H9 (cell line): ENCODE measurements around the gene CHRNA10. TPM values are rescaled to one million over a fixed set of nuclear protein-coding genes. Genes with fewer than 3 reads are reported as not detected.
A peak's percentile ranks its signal among the peaks of the same experiment; 100 is the strongest.

Source experiments
- DNase-seq: peaks from one replicate; pipeline ENCODE4 v3.0.0-alpha.2; 2017
- H2AFZ ChIP-seq: one replicate; pipeline ENCODE4 v1.6.1; 2013; ENCODE audit warnings: mild to moderate bottlenecking, low read length, control low read depth, moderate library complexity
- H2AK5ac ChIP-seq: 2 replicates; pipeline ENCODE4 v1.6.1; 2013; ENCODE audit warnings: low read length, control low read depth, mixed read lengths; ENCODE audit not compliant: insufficient read length
- H2BK120ac ChIP-seq: one replicate; pipeline ENCODE4 v1.6.1; 2013; ENCODE audit warnings: low read depth, mild to moderate bottlenecking, low read length, control low read depth, inconsistent platforms; ENCODE audit not compliant: poor library complexity, severe bottlenecking
- H2BK12ac ChIP-seq: 2 replicates; pipeline ENCODE4 v1.6.1; 2013; ENCODE audit warnings: low read length, control low read depth, mixed read lengths, low read depth; ENCODE audit not compliant: insufficient read length
- H2BK15ac ChIP-seq: 2 replicates; pipeline ENCODE4 v1.6.1; 2013; ENCODE audit warnings: low read depth, low read length, control low read depth
- H2BK20ac ChIP-seq: one replicate; pipeline ENCODE4 v1.6.1; 2013; ENCODE audit warnings: low read depth, mild to moderate bottlenecking, low read length, control low read depth, inconsistent platforms; ENCODE audit not compliant: poor library complexity, severe bottlenecking
- H2BK5ac ChIP-seq: 2 replicates; pipeline ENCODE4 v1.6.1; 2013; ENCODE audit warnings: low read length, control low read depth, mixed read lengths; ENCODE audit not compliant: insufficient read length
- H3K14ac ChIP-seq: 2 replicates; pipeline ENCODE4 v1.6.1; 2013; ENCODE audit warnings: low read length, control low read depth; ENCODE audit not compliant: insufficient read depth
- H3K18ac ChIP-seq: 2 replicates; pipeline ENCODE4 v1.6.1; 2013; ENCODE audit warnings: low read depth, mild to moderate bottlenecking, mixed read lengths, low read length, control low read depth; ENCODE audit not compliant: insufficient read length
- H3K23ac ChIP-seq: 2 replicates; pipeline ENCODE4 v1.6.1; 2013; ENCODE audit warnings: low read length, control low read depth, mixed read lengths, low read depth; ENCODE audit not compliant: insufficient read length
- H3K23me2 ChIP-seq: 2 replicates; pipeline ENCODE4 v1.6.1; 2013; ENCODE audit warnings: low read depth, mild to moderate bottlenecking, mixed read lengths, low read length, control low read depth; ENCODE audit not compliant: insufficient read length, poor library complexity, severe bottlenecking
- H3K27ac ChIP-seq: 2 replicates; pipeline ENCODE4 v1.5.1; 2013; ENCODE audit warnings: low read length, control low read depth, mixed read lengths, low read depth; ENCODE audit not compliant: insufficient read length
- H3K27me3 ChIP-seq: 2 replicates; pipeline ENCODE4 v1.6.1; 2013; ENCODE audit warnings: low read length, control low read depth, inconsistent platforms; ENCODE audit not compliant: insufficient read depth
- H3K4ac ChIP-seq: 2 replicates; pipeline ENCODE4 v1.6.1; 2013; ENCODE audit warnings: low read depth, mild to moderate bottlenecking, control low read depth, inconsistent platforms, low read length, moderate library complexity
- H3K4me1 ChIP-seq: 2 replicates; pipeline ENCODE4 v1.6.1; 2013; ENCODE audit warnings: low read length, control low read depth, inconsistent platforms; ENCODE audit not compliant: insufficient read depth
- H3K4me2 ChIP-seq: 2 replicates; pipeline ENCODE4 v1.6.1; 2013; ENCODE audit warnings: low read length, control low read depth, mixed read lengths; ENCODE audit not compliant: insufficient read length, insufficient read depth
- H3K56ac ChIP-seq: 2 replicates; pipeline ENCODE4 v1.6.1; 2013; ENCODE audit warnings: low read depth, mild to moderate bottlenecking, mixed read lengths, low read length, control low read depth; ENCODE audit not compliant: insufficient read length
- H3K79me1 ChIP-seq: 2 replicates; pipeline ENCODE4 v1.6.1; 2013; ENCODE audit warnings: low read depth, mild to moderate bottlenecking, moderate library complexity, low read length, control low read depth, inconsistent platforms; ENCODE audit not compliant: insufficient read depth, poor library complexity, severe bottlenecking
- H3K79me2 ChIP-seq: 2 replicates; pipeline ENCODE4 v1.6.1; 2013; ENCODE audit warnings: low read length, control low read depth, inconsistent platforms; ENCODE audit not compliant: insufficient read depth
- H3K9ac ChIP-seq: 2 replicates; pipeline ENCODE4 v1.6.1; 2013; ENCODE audit warnings: low read length, control low read depth, mixed read lengths; ENCODE audit not compliant: insufficient read length; ENCODE audit errors: extremely low read depth
- H3K9me3 ChIP-seq: one replicate; pipeline ENCODE4 v1.6.1; 2013; ENCODE audit warnings: low read depth, low read length, inconsistent platforms; ENCODE audit not compliant: control insufficient read depth
- H3T11ph ChIP-seq: one replicate; pipeline ENCODE4 v1.6.1; 2013; ENCODE audit warnings: mild to moderate bottlenecking, low read length, control low read depth, inconsistent platforms
- H4K20me1 ChIP-seq: one replicate; pipeline ENCODE4 v1.6.1; 2013; ENCODE audit not compliant: control insufficient read depth, insufficient read length, insufficient read depth
- H4K5ac ChIP-seq: 2 replicates; pipeline ENCODE4 v1.6.1; 2013; ENCODE audit warnings: low read depth, mild to moderate bottlenecking, mixed read lengths, low read length, control low read depth; ENCODE audit not compliant: insufficient read length
- H4K8ac ChIP-seq: replicated peaks from 2 replicates; pipeline ENCODE4 v1.6.1; 2013; ENCODE audit warnings: low read length, control low read depth, mixed read lengths, low read depth; ENCODE audit not compliant: insufficient read length
- H4K91ac ChIP-seq: 2 replicates; pipeline ENCODE4 v1.6.1; 2013; ENCODE audit warnings: low read depth, mild to moderate bottlenecking, moderate library complexity, mixed read lengths, low read length, control low read depth; ENCODE audit not compliant: insufficient read length
- H3K27ac Mint-ChIP-seq, 3 experiments: 2 replicates in 2 of 3; 3 replicates in 1 of 3; pipeline ENCODE4 v1.8.0; 2020 to 2021; ENCODE audit warnings: mixed read lengths in 3 of 3, mild to moderate bottlenecking in 1 of 3, moderate library complexity in 1 of 3
- H3K27me3 Mint-ChIP-seq: 2 replicates; pipeline ENCODE4 v1.8.0; 2021; ENCODE audit warnings: low read depth, mild to moderate bottlenecking, moderate library complexity, mixed read lengths
- H3K36me3 Mint-ChIP-seq, 3 experiments: 2 replicates in 2 of 3; 3 replicates in 1 of 3; pipeline ENCODE4 v1.8.0; 2020 to 2021; ENCODE audit warnings: low read depth in 3 of 3, mixed read lengths in 3 of 3; ENCODE audit not compliant: insufficient read depth in 1 of 3
- H3K4me1 Mint-ChIP-seq, 2 experiments: 2 replicates each; pipeline ENCODE4 v1.8.0; 2020; ENCODE audit warnings: mixed read lengths in 2 of 2
- H3K4me3 Mint-ChIP-seq, 2 experiments: 2 replicates in 1 of 2; 3 replicates in 1 of 2; pipeline ENCODE4 v1.8.0; 2020 to 2021; ENCODE audit warnings: mild to moderate bottlenecking in 2 of 2, mixed read lengths in 2 of 2, moderate library complexity in 1 of 2
- H3K9me3 Mint-ChIP-seq, 2 experiments: 2 replicates in 1 of 2; 3 replicates in 1 of 2; pipeline ENCODE4 v1.8.0; 2020; ENCODE audit warnings: mild to moderate bottlenecking in 2 of 2, mixed read lengths in 2 of 2, moderate library complexity in 1 of 2
- WGBS: extraction: QIAGEN DNeasy Blood & Tissue Kit; methylation state at CpG from one replicate; pipeline ENCODE4 v1.1.7; 2013; ENCODE audit warnings: missing lambda C conversion rate, low lambda C conversion rate, mixed read lengths; ENCODE audit not compliant: insufficient read length; ENCODE audit errors: extremely low coverage; 5-methylcytosine and 5-hydroxymethylcytosine counted together
- total RNA-seq: library from RNA; stranded (reverse); gene quantifications from 2 replicates; pipeline ENCODE4 v1.2.1, GENCODE V29; 2021
- TF ChIP-seq, protein P1 (sequence below): fragments of 200-600 bp; sonication (generic); conservative IDR thresholded peaks from 3 replicates; pipeline ENCODE4 v1.8.0; 2021; ENCODE audit warnings: antibody characterized with exemption, mild to moderate bottlenecking

The CHRNA10 gene
- total RNA-seq, 1 experiment from 2014 or later, result 2.4 TPM

GRCh38 chr11:3615998-3616397, 55.2 kb downstream of the CHRNA10 start:
- no CpG with 5 or more reads among the region's 6 CpGs for WGBS
- Histone ChIP-seq H4K91ac (no peak overlapping the region), H2AK5ac (no peak overlapping the region), H3K4me2 (no peak overlapping the region), H3K23me2 (no peaks in the 10 kb centered on the region), H3K27me3 (no peaks in the 10 kb centered on the region), H2BK15ac (no peak overlapping the region), H4K20me1 (no peaks in the 10 kb centered on the region), H2BK12ac (no peak overlapping the region), H3K14ac (no peak overlapping the region), H2AFZ (no peak overlapping the region), H3K9me3 (no peaks in the 10 kb centered on the region), H4K5ac (no peak overlapping the region), H3T11ph (no peak overlapping the region), H3K9ac (no peak overlapping the region), H2BK5ac (no peak overlapping the region), H3K4me1 (no peaks in the 10 kb centered on the region), H3K27ac (no peak overlapping the region), H3K18ac (peak overlapping the region; percentile 12), H3K56ac (no peak overlapping the region), H2BK20ac (no peak overlapping the region), H2BK120ac (no peak overlapping the region), H3K4ac (no peak overlapping the region), H3K23ac (no peak overlapping the region), H3K79me1 (no peaks in the 10 kb centered on the region), H3K79me2 (no peaks in the 10 kb centered on the region), H4K8ac (no peak overlapping the region)
- H3K4me1 Mint-ChIP-seq, result peaks cover 17 to 18% of the 10 kb centered on the region in 2 experiments
- H3K27ac Mint-ChIP-seq, result peak overlapping the region; percentile 4 to 55 (median 48); a peak in 2 of 7 replicates
- TF ChIP-seq, protein P1, sequence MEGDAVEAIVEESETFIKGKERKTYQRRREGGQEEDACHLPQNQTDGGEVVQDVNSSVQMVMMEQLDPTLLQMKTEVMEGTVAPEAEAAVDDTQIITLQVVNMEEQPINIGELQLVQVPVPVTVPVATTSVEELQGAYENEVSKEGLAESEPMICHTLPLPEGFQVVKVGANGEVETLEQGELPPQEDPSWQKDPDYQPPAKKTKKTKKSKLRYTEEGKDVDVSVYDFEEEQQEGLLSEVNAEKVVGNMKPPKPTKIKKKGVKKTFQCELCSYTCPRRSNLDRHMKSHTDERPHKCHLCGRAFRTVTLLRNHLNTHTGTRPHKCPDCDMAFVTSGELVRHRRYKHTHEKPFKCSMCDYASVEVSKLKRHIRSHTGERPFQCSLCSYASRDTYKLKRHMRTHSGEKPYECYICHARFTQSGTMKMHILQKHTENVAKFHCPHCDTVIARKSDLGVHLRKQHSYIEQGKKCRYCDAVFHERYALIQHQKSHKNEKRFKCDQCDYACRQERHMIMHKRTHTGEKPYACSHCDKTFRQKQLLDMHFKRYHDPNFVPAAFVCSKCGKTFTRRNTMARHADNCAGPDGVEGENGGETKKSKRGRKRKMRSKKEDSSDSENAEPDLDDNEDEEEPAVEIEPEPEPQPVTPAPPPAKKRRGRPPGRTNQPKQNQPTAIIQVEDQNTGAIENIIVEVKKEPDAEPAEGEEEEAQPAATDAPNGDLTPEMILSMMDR, result no peak
- no peaks in the 10 kb centered on the region for H3K27me3 Mint-ChIP-seq
- no peaks in the 10 kb centered on the region for H3K9me3 Mint-ChIP-seq
- no peak for DNase-seq
- H3K36me3 Mint-ChIP-seq, result no peaks in the 10 kb centered on the region; a peak in 1 of 7 replicates
- no peak overlapping the region for H3K4me3 Mint-ChIP-seq

Other genes with a start within 250 kb of the CHRNA10 start
- gene ART5, start 29.4 kb downstream of the CHRNA10 start, total RNA-seq, result 7.5 and 7.9 TPM in 2 replicates
- not detected in 2 replicates for gene ART1, start 26.3 kb downstream of the CHRNA10 start, total RNA-seq
- 105 and 106 TPM in 2 replicates for gene NUP98, start 126.2 kb upstream of the CHRNA10 start, total RNA-seq
- gene PGAP2, start 137.2 kb upstream of the CHRNA10 start, total RNA-seq, result 36.1 and 37.4 TPM in 2 replicates
- gene RHOG, start 169.6 kb upstream of the CHRNA10 start, total RNA-seq, result 24.9 and 26.4 TPM in 2 replicates
- 15.2 and 15.6 TPM in 2 replicates for gene STIM1, start 184.3 kb upstream of the CHRNA10 start, total RNA-seq